Right atrium auricular region (tissue), 2 donors: ENCODE data around the gene TRAPPC3L. TPM values are rescaled to one million over a fixed set of nuclear protein-coding genes. Genes with fewer than 3 reads are reported as not detected.

Experiments
- DNase-seq: peaks from one replicate; pipeline ENCODE4 v3.0.0-alpha.2; 2019; ENCODE audit warnings: low spot score
- H3K27ac ChIP-seq, 2 donors: fragments of 200-600 bp; sonication (generic); 1 replicate in 1 of 2; 2 replicates in 1 of 2; pipeline ENCODE4 v1.5.1; 2016 to 2019
- H3K27me3 ChIP-seq, 2 donors: fragments of 200-600 bp; sonication (generic); one replicate each; pipeline versions ENCODE4 v1.5.1 to v1.6.0; 2017 to 2019
- H3K36me3 ChIP-seq: fragments of 200-600 bp; sonication (generic); one replicate; pipeline ENCODE4 v1.5.1; 2016
- H3K4me1 ChIP-seq, 2 donors: fragments of 200-600 bp; sonication (generic); one replicate each; pipeline versions ENCODE4 v1.5.1 to v1.6.0; 2017 to 2019
- H3K4me3 ChIP-seq, 2 donors: fragments of 200-600 bp; sonication (generic); 1 replicate in 1 of 2; 2 replicates in 1 of 2; pipeline ENCODE4 v1.5.1; 2017 to 2019; ENCODE audit warnings: mild to moderate bottlenecking in 1 of 2, moderate library complexity in 1 of 2
- H3K9me3 ChIP-seq, 2 donors: fragments of 200-600 bp; sonication (generic); one replicate each; pipeline ENCODE4 v1.5.1; 2019
- CTCF ChIP-seq, 2 donors: fragments of 200-600 bp; sonication (generic); IDR thresholded peaks; one replicate each; pipeline ENCODE4 v1.5.1; 2019; ENCODE audit warnings: antibody characterized with exemption in 2 of 2
- total RNA-seq, 2 donors: library from RNA; depleted of rRNA; stranded (reverse); fragments of >200 nt; gene quantifications; one replicate each; pipeline ENCODE4 v1.1.0, GENCODE V29; 2016

Gene TRAPPC3L
- total RNA-seq, 2 donors from 2014 or later, result 0.20 TPM; not detected in 1

DNA sequence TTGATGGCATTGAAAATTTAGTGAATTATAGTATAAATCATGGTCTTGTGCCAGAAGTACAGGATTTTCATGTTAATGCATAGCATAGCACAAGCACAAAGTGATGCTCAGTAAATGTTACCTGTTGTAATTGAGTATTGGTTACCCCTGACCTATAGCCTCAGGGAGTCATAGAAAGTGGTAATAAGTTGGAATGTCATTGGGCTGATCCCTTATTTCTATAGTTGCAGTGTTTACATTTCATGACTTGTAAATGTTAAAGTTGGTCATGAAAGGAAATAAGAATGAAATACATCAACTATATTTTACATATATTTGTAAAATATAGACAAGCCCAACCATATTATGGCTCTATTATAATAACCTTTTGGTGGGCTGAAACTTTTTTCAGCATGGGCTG is 32.9 kb upstream of the TRAPPC3L start:
- peaks cover 19% of the 10 kb centered on the region for H3K36me3 ChIP-seq

DNA sequence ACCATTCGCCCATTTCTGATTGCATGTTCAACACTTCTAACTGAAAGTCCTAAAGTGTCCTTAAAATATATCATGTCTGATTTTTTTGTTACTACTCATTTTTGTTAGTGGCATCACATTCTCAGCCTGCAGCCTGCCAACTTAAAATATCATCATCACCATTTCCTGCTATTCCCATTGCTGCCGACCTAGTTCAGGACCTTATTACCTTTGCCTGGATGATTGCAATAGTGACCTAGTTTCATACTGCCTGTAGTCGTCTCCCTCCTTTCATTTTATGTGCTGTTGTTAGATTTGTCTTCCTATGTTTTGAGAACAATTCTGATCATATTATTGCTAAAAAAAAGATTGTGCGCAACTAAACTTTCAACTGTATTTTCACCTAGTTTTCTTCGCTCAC is 32.0 kb upstream of the TRAPPC3L start:
- no peaks in the 10 kb centered on the region for H3K27me3 ChIP-seq
- no peak overlapping the region for H3K4me3 ChIP-seq
- peaks cover 0 to 28% of the 10 kb centered on the region in 2 donors for H3K4me1 ChIP-seq
- DNase-seq, result no peak
- peaks cover 19% of the 10 kb centered on the region for H3K36me3 ChIP-seq
- no peak overlapping the region for H3K27ac ChIP-seq
- no peak for TF ChIP-seq CTCF (IDR thresholded peaks at IDR 0.05)
- no peaks in the 10 kb centered on the region for H3K9me3 ChIP-seq

More for the DNA sequence above, 32.9 kb upstream of the TRAPPC3L start:
- DNase-seq, result no peak
- Histone ChIP-seq H3K4me1 (peaks cover 0 to 20% of the 10 kb centered on the region in 2 donors), H3K9me3 (no peaks in the 10 kb centered on the region), H3K4me3 (no peak overlapping the region), H3K27ac (no peak overlapping the region), H3K27me3 (no peaks in the 10 kb centered on the region)
- no peak for TF ChIP-seq CTCF (IDR thresholded peaks at IDR 0.05)

DNA sequence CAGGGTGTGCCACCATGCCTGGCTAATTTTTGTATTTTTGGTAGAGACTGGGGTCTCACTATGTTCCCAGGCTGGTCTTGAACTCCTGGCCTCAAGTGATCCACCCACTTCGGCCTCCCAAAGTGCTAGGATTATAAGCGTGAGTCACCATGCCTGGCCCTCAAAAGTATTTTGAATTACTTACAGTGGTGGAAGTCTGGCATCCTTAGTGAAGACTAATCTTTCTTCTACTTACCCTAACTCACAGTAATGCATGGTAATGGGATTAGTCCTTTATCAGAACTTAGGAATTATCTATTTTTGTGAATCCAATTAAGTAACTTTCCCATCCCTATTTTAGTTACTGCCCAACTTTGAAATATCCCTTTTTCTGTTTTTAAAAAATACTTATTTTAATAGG is 29.7 kb upstream of the TRAPPC3L start:
- no peak overlapping the region for H3K27ac ChIP-seq
- no peak for DNase-seq
- no peaks in the 10 kb centered on the region for H3K27me3 ChIP-seq
- no peak for TF ChIP-seq CTCF (IDR thresholded peaks at IDR 0.05)
- H3K9me3 ChIP-seq, result no peaks in the 10 kb centered on the region
- peaks cover 0 to 34% of the 10 kb centered on the region in 2 donors for H3K4me1 ChIP-seq
- peaks cover 15% of the 10 kb centered on the region for H3K36me3 ChIP-seq
- H3K4me3 ChIP-seq, result no peak overlapping the region

DNA sequence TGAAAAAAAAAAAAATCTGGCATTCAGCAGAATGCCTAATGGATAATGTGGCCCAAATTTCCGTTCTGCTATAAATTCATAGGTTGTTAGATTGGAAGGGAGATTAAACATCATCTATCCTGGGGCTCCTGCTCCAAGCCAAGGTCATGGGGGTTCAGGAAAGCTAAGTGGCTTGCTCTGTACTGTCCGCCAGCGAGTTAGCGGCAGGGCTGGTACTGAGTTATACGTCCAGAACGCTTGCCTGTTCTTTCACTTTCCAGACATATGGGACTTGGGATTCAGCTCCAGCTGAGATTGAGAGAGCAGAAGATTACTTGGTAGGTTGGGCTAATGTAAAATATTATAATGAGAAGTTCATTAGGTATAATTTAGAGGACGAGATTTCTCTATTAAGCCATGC is 26.7 kb upstream of the TRAPPC3L start:
- Histone ChIP-seq H3K27me3 (no peaks in the 10 kb centered on the region), H3K36me3 (peaks cover 10% of the 10 kb centered on the region), H3K9me3 (no peaks in the 10 kb centered on the region), H3K4me3 (peak overlapping the region; percentile 78 to 96), H3K4me1 (peaks cover 0 to 33% of the 10 kb centered on the region in 2 donors), H3K27ac (peak overlapping the region; percentile 91 to 94)
- DNase-seq, result no peak
- no peak for TF ChIP-seq CTCF (IDR thresholded peaks at IDR 0.05)

DNA sequence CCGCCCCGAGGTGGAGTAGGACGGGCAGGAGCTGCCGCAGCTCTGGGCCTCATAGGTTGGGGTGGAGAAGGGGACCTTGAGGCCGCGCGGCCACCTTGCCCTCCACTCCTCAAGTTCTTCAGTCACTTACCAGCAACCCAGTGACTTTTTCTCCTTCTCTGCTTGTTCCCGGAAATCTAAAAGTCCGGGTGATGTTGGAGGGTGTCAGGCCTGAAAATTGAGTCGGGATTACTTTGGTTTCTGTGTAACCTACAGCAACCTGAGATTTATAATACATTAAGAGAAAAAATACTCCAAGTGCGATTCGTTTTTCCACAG is 26.2 kb upstream of the TRAPPC3L start:
- DNase-seq, result no peak

More for the DNA sequence above, 26.2 kb upstream of the TRAPPC3L start:
- Histone ChIP-seq H3K4me3 (peak overlapping the region; percentile 78 to 96), H3K9me3 (no peaks in the 10 kb centered on the region), H3K4me1 (peaks cover 0 to 33% of the 10 kb centered on the region in 2 donors), H3K27me3 (no peaks in the 10 kb centered on the region), H3K36me3 (peaks cover 6% of the 10 kb centered on the region), H3K27ac (peak overlapping the region; percentile 91 to 94)
- TF ChIP-seq CTCF (IDR thresholded peaks at IDR 0.05), result no peak
